Prostate gland (tissue), 2 donors: ENCODE measurements around the gene SH3RF2. TPM values are rescaled to one million over a fixed set of nuclear protein-coding genes. Genes with fewer than 3 reads are reported as not detected.

Experiments
- DNase-seq: peaks from one replicate; pipeline ENCODE4 v3.0.0-alpha.2; 2019; ENCODE audit warnings: low spot score
- H3K27ac ChIP-seq, 2 donors: fragments of 200-600 bp; sonication (generic); 2 replicates each; pipeline ENCODE4 v1.5.1; 2017 to 2019
- H3K27me3 ChIP-seq: fragments of 200-600 bp; sonication (generic); replicated peaks from 2 replicates; pipeline ENCODE4 v1.5.1; 2019; ENCODE audit not compliant: insufficient read depth
- H3K36me3 ChIP-seq, 2 donors: fragments of 200-600 bp; sonication (generic); 1 replicate in 1 of 2; 2 replicates in 1 of 2; pipeline versions ENCODE4 v1.5.1 to v1.8.1; 2017 to 2019
- H3K4me1 ChIP-seq: fragments of 200-600 bp; sonication (generic); replicated peaks from 2 replicates; pipeline ENCODE4 v1.5.1; 2019
- H3K4me3 ChIP-seq, 2 donors: fragments of 200-600 bp; sonication (generic); 2 replicates each; pipeline ENCODE4 v1.5.1; 2017 to 2019
- H3K9me3 ChIP-seq: fragments of 200-600 bp; sonication (generic); 2 replicates; pipeline ENCODE4 v1.5.1; 2017
- POLR2A ChIP-seq: fragments of 450-650 bp; IDR thresholded peaks from one replicate; pipeline ENCODE4 v1.6.1; 2016; ENCODE audit warnings: antibody characterized with exemption, mild to moderate bottlenecking
- POLR2AphosphoS5 ChIP-seq: sonication (generic); formaldehyde crosslinking; IDR thresholded peaks from one replicate; pipeline ENCODE4 v1.6.1; 2017; ENCODE audit warnings: antibody characterized with exemption
- WGBS: methylation state at CpG from one replicate; pipeline ENCODE4 v1.1.5; 2018; 5-methylcytosine and 5-hydroxymethylcytosine counted together
- intact Hi-C: fragments of 100-400 bp; cut with DNase I; formaldehyde crosslinking; loops from one replicate; pipeline ENCODE4 v1.14.2; 2022
- total RNA-seq, 2 donors: library from RNA; depleted of rRNA; stranded (reverse); fragments of >200 nt; gene quantifications; one replicate each; pipeline ENCODE4 v1.1.0, GENCODE V29; 2016
- TF ChIP-seq, protein P1 (sequence below), 4 experiments: fragments of 200-600 bp in 2 of 4; fragments of 450-650 bp in 2 of 4; sonication (generic) in 2 of 4; IDR thresholded peaks; 1 replicate in 3 of 4; 2 replicates in 1 of 4; pipeline ENCODE4 v1.5.1; 2016 to 2019; ENCODE audit warnings: antibody characterized with exemption in 4 of 4, mild to moderate bottlenecking in 2 of 4, moderate library complexity in 2 of 4

The SH3RF2 gene
- total RNA-seq, 2 donors from 2014 or later, result 18.2 to 43.9 TPM

DNA sequence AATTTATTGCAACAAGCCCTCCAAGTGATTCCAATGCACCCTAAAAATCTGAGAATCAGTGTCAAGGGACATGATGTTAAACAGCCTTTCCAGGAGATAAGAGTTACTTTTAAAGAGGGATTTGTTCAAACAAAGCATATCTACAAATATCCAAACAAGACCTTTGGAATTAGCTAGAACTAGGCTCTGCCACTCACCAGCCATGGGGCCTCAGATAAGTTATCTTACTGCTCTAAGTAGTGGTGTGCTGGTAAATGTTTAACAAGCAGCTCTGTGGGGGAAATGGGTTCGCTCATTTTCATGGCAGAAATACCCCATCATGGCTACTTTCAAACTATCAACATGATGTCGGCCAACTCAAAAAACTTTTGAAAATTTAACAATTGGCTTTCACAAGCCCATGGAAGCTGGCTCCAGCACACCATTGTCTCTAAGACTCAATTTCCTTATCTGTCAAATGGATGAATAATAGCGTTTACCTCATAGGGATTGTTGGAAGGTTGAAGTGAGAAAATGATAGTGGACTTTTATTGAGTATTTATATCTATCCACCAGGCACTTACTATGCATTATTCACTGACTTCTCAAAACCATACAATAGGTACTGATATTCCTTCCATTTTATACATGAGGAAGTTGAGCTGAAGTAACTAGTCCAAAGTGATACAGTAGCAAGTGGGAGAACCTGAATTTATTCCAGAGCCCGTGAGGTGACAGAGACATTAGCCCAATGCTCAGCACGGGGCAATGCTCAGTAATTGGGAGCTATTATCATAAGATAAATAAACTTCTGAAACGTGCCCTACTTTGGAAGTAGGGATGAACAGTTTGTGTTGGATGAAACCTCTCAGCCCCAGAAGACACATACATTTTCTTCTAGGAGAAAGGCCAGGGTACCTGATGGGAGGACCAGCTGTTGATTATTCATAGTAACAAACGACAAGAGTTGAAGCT, 43.2 kb downstream of the SH3RF2 start:
- no peaks in the 10 kb centered on the region for H3K27me3 ChIP-seq
- no peaks in the 10 kb centered on the region for H3K36me3 ChIP-seq
- H3K9me3 ChIP-seq, result no peaks in the 10 kb centered on the region
- 68% methylated on average over 7 of the region's 7 CpGs for WGBS
- intact Hi-C loops, result no loop called here
- peaks cover 4% of the 10 kb centered on the region for H3K4me1 ChIP-seq
- H3K4me3 ChIP-seq, result no peak overlapping the region
- no peak for DNase-seq
- H3K27ac ChIP-seq, result no peak overlapping the region
- TF ChIP-seq POLR2AphosphoS5 (no peak), POLR2A (no peak)
- TF ChIP-seq, protein P1, sequence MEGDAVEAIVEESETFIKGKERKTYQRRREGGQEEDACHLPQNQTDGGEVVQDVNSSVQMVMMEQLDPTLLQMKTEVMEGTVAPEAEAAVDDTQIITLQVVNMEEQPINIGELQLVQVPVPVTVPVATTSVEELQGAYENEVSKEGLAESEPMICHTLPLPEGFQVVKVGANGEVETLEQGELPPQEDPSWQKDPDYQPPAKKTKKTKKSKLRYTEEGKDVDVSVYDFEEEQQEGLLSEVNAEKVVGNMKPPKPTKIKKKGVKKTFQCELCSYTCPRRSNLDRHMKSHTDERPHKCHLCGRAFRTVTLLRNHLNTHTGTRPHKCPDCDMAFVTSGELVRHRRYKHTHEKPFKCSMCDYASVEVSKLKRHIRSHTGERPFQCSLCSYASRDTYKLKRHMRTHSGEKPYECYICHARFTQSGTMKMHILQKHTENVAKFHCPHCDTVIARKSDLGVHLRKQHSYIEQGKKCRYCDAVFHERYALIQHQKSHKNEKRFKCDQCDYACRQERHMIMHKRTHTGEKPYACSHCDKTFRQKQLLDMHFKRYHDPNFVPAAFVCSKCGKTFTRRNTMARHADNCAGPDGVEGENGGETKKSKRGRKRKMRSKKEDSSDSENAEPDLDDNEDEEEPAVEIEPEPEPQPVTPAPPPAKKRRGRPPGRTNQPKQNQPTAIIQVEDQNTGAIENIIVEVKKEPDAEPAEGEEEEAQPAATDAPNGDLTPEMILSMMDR (IDR thresholded peaks at IDR 0.05), result no peak

DNA sequence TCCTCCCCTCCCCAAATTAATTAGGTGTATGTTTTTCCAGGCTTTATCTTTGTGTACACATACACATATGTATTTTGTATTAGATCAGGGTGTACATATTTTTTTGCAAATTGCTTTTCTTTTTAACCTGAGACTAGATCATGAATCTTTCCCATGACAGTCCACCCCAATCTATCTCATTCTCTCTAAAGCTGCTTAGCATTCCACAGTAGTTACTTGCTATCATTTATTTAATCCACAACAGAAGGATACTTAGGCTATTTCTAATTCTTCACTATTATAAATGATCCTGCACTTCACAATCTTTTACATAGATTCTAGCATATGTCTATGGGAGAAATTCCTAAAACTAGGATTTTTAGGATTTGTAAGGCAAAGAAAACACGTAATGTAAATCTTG, 43.9 kb downstream of the SH3RF2 start:
- intact Hi-C loops, result no loop called here
- Histone ChIP-seq H3K27ac (no peak overlapping the region), H3K4me3 (no peak overlapping the region)

DNA sequence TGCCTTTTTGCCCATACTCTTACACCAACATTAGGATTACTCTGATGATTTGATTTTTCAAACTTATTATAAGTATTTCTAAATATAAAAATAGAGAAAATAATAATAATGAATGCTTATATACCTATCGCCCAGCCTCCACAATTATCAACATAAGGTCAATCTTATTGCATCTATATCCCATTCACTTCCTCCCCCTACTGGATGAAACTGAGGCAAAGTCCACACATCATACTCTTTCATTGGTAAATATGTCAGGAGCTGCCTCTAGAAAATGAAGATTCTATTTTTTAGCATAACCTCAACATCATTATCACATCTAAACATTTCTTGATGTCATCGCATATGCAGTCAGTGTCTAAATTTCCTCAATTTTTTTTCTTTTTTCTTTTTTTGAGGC, 44.3 kb downstream of the SH3RF2 start:
- intact Hi-C loops, result no loop called here
- no peak for TF ChIP-seq POLR2A
- TF ChIP-seq, protein P1 (IDR thresholded peaks at IDR 0.05), result no peak
- no peak for TF ChIP-seq POLR2AphosphoS5
- WGBS, result 92% methylated on average over 2 of the region's 2 CpGs
- peaks cover 4% of the 10 kb centered on the region for H3K4me1 ChIP-seq
- H3K27me3 ChIP-seq, result no peaks in the 10 kb centered on the region
- no peak for DNase-seq
- H3K36me3 ChIP-seq, result no peaks in the 10 kb centered on the region
- H3K4me3 ChIP-seq, result no peak overlapping the region
- H3K9me3 ChIP-seq, result no peaks in the 10 kb centered on the region
- no peak overlapping the region for H3K27ac ChIP-seq

More for the DNA sequence above, 43.9 kb downstream of the SH3RF2 start:
- H3K4me1 ChIP-seq, result peaks cover 4% of the 10 kb centered on the region
- no peaks in the 10 kb centered on the region for H3K27me3 ChIP-seq
- no peak for TF ChIP-seq POLR2A
- no peak for TF ChIP-seq POLR2AphosphoS5
- TF ChIP-seq, protein P1 (IDR thresholded peaks at IDR 0.05), result no peak
- no peaks in the 10 kb centered on the region for H3K9me3 ChIP-seq
- WGBS, result 93% methylated on average over 1 of the region's 1 CpG
- H3K36me3 ChIP-seq, result no peaks in the 10 kb centered on the region
- DNase-seq, result no peak

DNA sequence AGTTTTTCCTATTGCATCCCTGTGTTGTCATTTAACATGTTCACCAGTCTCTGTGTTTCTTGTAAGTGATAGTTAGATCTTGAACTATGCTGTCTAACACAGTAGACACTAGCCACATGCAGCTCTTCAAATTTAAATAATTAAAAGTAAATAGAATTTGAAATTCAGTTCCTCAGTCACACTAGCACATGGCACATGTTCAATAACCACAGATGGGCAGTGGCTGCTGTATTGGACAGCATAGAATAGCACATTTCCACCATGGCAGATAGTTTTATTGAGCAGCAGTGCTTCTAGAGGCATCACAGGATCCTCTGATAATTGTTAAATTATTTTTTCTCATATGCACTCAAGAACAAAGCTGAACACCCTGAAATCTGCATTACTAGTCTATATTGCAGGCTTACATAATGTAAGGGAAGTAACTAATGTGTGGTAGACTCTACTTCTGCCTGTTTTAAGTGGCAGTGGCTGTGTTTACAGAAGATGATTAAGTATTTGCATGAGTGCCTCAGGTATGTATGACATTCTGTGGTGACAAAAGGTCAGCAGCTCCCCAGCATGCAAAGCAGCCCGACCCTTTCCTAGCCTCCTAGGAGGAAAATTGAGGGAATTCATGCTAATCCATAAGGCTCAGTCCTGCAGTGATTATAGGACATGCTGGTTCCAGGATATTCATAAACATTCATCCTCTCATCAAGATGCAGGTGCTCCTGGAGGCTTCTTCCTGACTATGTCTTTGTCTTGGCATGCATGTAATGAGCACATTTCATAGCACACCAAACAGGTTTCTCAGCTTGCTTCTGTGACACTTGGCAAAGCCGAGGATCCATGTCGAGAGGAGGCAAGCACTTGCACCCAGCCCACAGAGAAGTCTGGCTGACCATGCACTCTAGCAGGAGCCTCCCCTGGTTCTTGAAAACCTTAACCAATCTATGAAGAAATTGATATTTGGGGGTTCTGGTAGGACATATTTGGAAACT, 45.5 kb downstream of the SH3RF2 start:
- Histone ChIP-seq H3K27ac (no peak overlapping the region), H3K9me3 (no peaks in the 10 kb centered on the region), H3K36me3 (no peaks in the 10 kb centered on the region), H3K27me3 (no peaks in the 10 kb centered on the region), H3K4me1 (peaks cover 4% of the 10 kb centered on the region), H3K4me3 (no peak overlapping the region)
- intact Hi-C loops, result no loop called here
- WGBS, result 29% methylated on average over 3 of the region's 3 CpGs
- DNase-seq, result peak; percentile 72
- TF ChIP-seq, protein P1 (IDR thresholded peaks at IDR 0.05), result no peak
- TF ChIP-seq POLR2AphosphoS5, result peak; percentile 85
